Endodermal cell (in vitro differentiated cells): ENCODE results near the gene IQCK. TPM values are rescaled to one million over a fixed set of nuclear protein-coding genes. Genes with fewer than 3 reads are reported as not detected.
A peak's percentile ranks its signal among the peaks of the same experiment; 100 is the strongest.

ENCODE experiments used
- DNase-seq: peaks from one replicate; pipeline ENCODE4 v3.0.0-alpha.2; 2017
- H3K27ac ChIP-seq: 2 replicates; pipeline ENCODE4 v1.5.1; 2013; ENCODE audit warnings: mild to moderate bottlenecking, low read depth, low read length, moderate library complexity
- H3K27me3 ChIP-seq: 2 replicates; pipeline ENCODE4 v1.6.1; 2013; ENCODE audit warnings: mild to moderate bottlenecking, low read length, moderate library complexity; ENCODE audit not compliant: insufficient read depth, control insufficient read depth, poor library complexity, severe bottlenecking
- H3K36me3 ChIP-seq: 2 replicates; pipeline ENCODE4 v1.7.0; 2013; ENCODE audit warnings: mild to moderate bottlenecking, low read length, moderate library complexity; ENCODE audit not compliant: control insufficient read depth, insufficient read depth
- H3K4me1 ChIP-seq: one replicate; pipeline ENCODE4 v1.7.0; 2013; ENCODE audit warnings: low read length; ENCODE audit not compliant: control insufficient read depth, insufficient read depth
- H3K4me3 ChIP-seq: 2 replicates; pipeline ENCODE4 v1.5.1; 2013; ENCODE audit warnings: mild to moderate bottlenecking, low read length, moderate library complexity
- H3K9ac ChIP-seq: 2 replicates; pipeline ENCODE4 v1.6.1; 2013; ENCODE audit warnings: mild to moderate bottlenecking, low read length, moderate library complexity; ENCODE audit not compliant: poor library complexity, severe bottlenecking; ENCODE audit errors: extremely low read depth
- H3K9me3 ChIP-seq: 2 replicates; pipeline ENCODE4 v1.6.1; 2013; ENCODE audit warnings: mild to moderate bottlenecking, low read length, moderate library complexity; ENCODE audit not compliant: control insufficient read depth
- H3K27ac Mint-ChIP-seq: 2 replicates; pipeline ENCODE4 v1.8.0; 2020; ENCODE audit warnings: mixed read lengths
- H3K27me3 Mint-ChIP-seq: 2 replicates; pipeline ENCODE4 v1.8.0; 2021; ENCODE audit warnings: mild to moderate bottlenecking, mixed read lengths; ENCODE audit not compliant: insufficient read depth
- H3K36me3 Mint-ChIP-seq: 2 replicates; pipeline ENCODE4 v1.8.0; 2020; ENCODE audit warnings: low read depth, mixed read lengths
- H3K4me1 Mint-ChIP-seq: 2 replicates; pipeline ENCODE4 v1.8.0; 2020; ENCODE audit warnings: mixed read lengths
- H3K4me3 Mint-ChIP-seq: 2 replicates; pipeline ENCODE4 v1.8.0; 2020; ENCODE audit warnings: mild to moderate bottlenecking, moderate library complexity, mixed read lengths
- H3K9me3 Mint-ChIP-seq: 2 replicates; pipeline ENCODE4 v1.8.0; 2020; ENCODE audit warnings: mild to moderate bottlenecking, mixed read lengths
- CTCF ChIP-seq: fragments of 200-600 bp; sonication (generic); conservative IDR thresholded peaks from 2 replicates; pipeline ENCODE4 v1.5.0; 2021; ENCODE audit warnings: antibody characterized with exemption, mild to moderate bottlenecking
- WGBS, 2 experiments: methylation state at CpG; one replicate each; pipeline versions ENCODE4 v1.1.5 to v1.1.7; 2013; ENCODE audit warnings: missing lambda C conversion rate in 2 of 2, mixed read lengths in 1 of 2; ENCODE audit not compliant: insufficient coverage in 1 of 2, insufficient read length in 1 of 2; 5-methylcytosine and 5-hydroxymethylcytosine counted together
- total RNA-seq, 2 donors: library from RNA; stranded (reverse); fragmentation: NEBNext Ultra II Directional in 1 of 2; extraction: Animal tissue kit (Norgen Biotek cat#: 25700) in 1 of 2; gene quantifications; 2 replicates in 1 of 2; 3 replicates in 1 of 2; pipeline ENCODE4 v1.2.1, GENCODE V29; 2021

IQCK gene
- total RNA-seq, 2 donors from 2014 or later: 21.1 to 30.1 TPM

GRCh38 chr16:19837331-19837980 is 119.4 kb downstream of the IQCK start:
- no peak overlapping the region for H3K9ac ChIP-seq
- H3K9me3 ChIP-seq: no peaks in the 10 kb centered on the region
- no peak overlapping the region for H3K27ac Mint-ChIP-seq
- no peak overlapping the region for H3K27ac ChIP-seq
- H3K4me3 ChIP-seq: no peak overlapping the region
- DNase-seq: no peak
- no peak for TF ChIP-seq CTCF
- H3K4me1 Mint-ChIP-seq: peaks cover 12% of the 10 kb centered on the region
- no peak overlapping the region for H3K4me3 Mint-ChIP-seq
- WGBS, 2 experiments: 80 to 82% methylated on average over 5 to 6 of the region's 6 CpGs
- H3K9me3 Mint-ChIP-seq: no peaks in the 10 kb centered on the region
- H3K36me3 Mint-ChIP-seq: no peaks in the 10 kb centered on the region
- peaks cover 2% of the 10 kb centered on the region for H3K4me1 ChIP-seq
- no peaks in the 10 kb centered on the region for H3K27me3 ChIP-seq
- H3K27me3 Mint-ChIP-seq: no peaks in the 10 kb centered on the region
- H3K36me3 ChIP-seq: no peaks in the 10 kb centered on the region

GRCh38 chr16:19837984-19838707 is 120.1 kb downstream of the IQCK start:
- Mint-ChIP-seq H3K27ac (no peak overlapping the region), H3K36me3 (no peaks in the 10 kb centered on the region), H3K4me3 (no peak overlapping the region), H3K4me1 (peaks cover 17% of the 10 kb centered on the region), H3K9me3 (no peaks in the 10 kb centered on the region), H3K27me3 (no peaks in the 10 kb centered on the region)
- H3K4me1 ChIP-seq: peaks cover 2% of the 10 kb centered on the region
- H3K4me3 ChIP-seq: no peak overlapping the region
- peak; percentile 68 for DNase-seq
- TF ChIP-seq CTCF: no peak
- WGBS, 2 experiments: 54 to 63% methylated on average over 13 of the region's 13 CpGs
- H3K27ac ChIP-seq: peak overlapping the region; percentile 36
- H3K9ac ChIP-seq: no peak overlapping the region
- H3K36me3 ChIP-seq: no peaks in the 10 kb centered on the region
- H3K9me3 ChIP-seq: no peaks in the 10 kb centered on the region
- H3K27me3 ChIP-seq: no peaks in the 10 kb centered on the region

- H3K4me1 Mint-ChIP-seq: peaks cover 19% of the 10 kb centered on the region
Measured at GRCh38 chr16:19840524-19841110, 122.5 kb downstream of the IQCK start.

More at GRCh38 chr16:19840524-19841110, 122.5 kb downstream of the IQCK start:
- Histone ChIP-seq H3K36me3 (no peaks in the 10 kb centered on the region), H3K4me3 (no peak overlapping the region), H3K27ac (no peak overlapping the region), H3K4me1 (peaks cover 2% of the 10 kb centered on the region), H3K9ac (no peak overlapping the region), H3K9me3 (peaks cover 7% of the 10 kb centered on the region), H3K27me3 (no peaks in the 10 kb centered on the region)
- H3K9me3 Mint-ChIP-seq: no peaks in the 10 kb centered on the region
- no peak for DNase-seq
- H3K4me3 Mint-ChIP-seq: no peak overlapping the region
- H3K27me3 Mint-ChIP-seq: no peaks in the 10 kb centered on the region
- no peak for TF ChIP-seq CTCF
- H3K36me3 Mint-ChIP-seq: peaks cover 4% of the 10 kb centered on the region
- WGBS, 2 experiments: 89 to 97% methylated on average over 3 of the region's 3 CpGs
- H3K27ac Mint-ChIP-seq: no peak overlapping the region
